ENCODE results near the gene ILDR1.

The ILDR1 gene

GRCh38 chr3:122011396-122011795, 10.7 kb downstream of the ILDR1 start:
- Histone ChIP-seq H3K36me3 (ENCODE audit: control insufficient read depth, insufficient read depth, low read length) (no peaks in the 10 kb centered on the region), H3K9ac (ENCODE audit: low read length) (no peak overlapping the region), H3K27me3 (ENCODE audit: control insufficient read depth, insufficient read depth, low read length) (no peaks in the 10 kb centered on the region), H3K4me1 (ENCODE audit: control insufficient read depth, insufficient read depth, low read length) (no peaks in the 10 kb centered on the region), H3K27ac (ENCODE audit: low read depth, low read length) (no peak overlapping the region), H3K4me3 (ENCODE audit: low read length) (no peak overlapping the region)

DNA sequence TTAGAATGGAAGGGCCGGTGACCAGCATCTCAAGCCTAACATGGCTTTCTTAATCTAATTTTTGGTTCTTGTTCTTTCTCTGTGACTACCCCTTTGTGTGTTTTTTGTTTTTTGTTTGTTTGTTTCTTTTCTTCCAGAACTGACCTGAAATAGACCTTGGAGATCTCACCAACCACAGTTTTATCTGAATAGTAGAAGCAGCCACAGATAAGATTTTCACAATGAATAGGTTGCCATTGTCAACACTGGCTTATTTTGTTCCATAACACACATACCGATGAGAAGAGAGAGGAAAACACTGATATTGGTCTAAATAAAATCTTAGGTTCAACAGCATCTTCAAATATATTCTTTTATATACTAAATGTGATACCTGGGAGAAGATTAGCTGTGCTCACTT, 11.5 kb downstream of the ILDR1 start:
- Histone ChIP-seq H3K4me3 (ENCODE audit: low read length) (no peak overlapping the region), H3K27ac (ENCODE audit: low read depth, low read length) (no peak overlapping the region), H3K27me3 (ENCODE audit: control insufficient read depth, insufficient read depth, low read length) (no peaks in the 10 kb centered on the region), H3K9ac (ENCODE audit: low read length) (no peak overlapping the region), H3K36me3 (ENCODE audit: control insufficient read depth, insufficient read depth, low read length) (no peaks in the 10 kb centered on the region), H3K4me1 (ENCODE audit: control insufficient read depth, insufficient read depth, low read length) (no peaks in the 10 kb centered on the region)

- H3K4me1 ChIP-seq (ENCODE audit: control insufficient read depth, insufficient read depth, low read length), result no peaks in the 10 kb centered on the region
Observed at GRCh38 chr3:122008166-122008565, 13.9 kb downstream of the ILDR1 start.

DNA sequence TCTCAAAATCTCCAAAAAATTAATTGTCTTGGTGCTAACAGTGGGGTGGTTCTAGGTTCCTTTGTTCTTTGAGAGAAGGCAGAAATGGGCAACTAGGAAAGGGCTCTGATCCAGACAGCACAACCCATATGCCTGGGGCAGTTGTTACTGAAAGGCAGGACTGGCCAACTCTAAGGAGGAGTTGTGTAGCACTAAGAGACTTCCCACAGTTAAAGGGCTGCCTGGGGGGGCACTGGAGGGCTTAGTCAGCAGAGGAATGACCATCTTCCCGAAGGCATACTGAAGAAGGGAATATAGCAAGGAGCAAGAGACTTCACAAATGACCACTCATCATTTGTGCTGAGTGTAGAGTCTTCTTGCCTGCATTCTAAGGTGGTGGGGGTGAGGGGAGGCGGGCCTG, 15.8 kb downstream of the ILDR1 start:
- Histone ChIP-seq H3K4me3 (ENCODE audit: low read length) (no peak overlapping the region), H3K4me1 (ENCODE audit: control insufficient read depth, insufficient read depth, low read length) (no peaks in the 10 kb centered on the region), H3K27ac (ENCODE audit: low read depth, low read length) (no peak overlapping the region), H3K27me3 (ENCODE audit: control insufficient read depth, insufficient read depth, low read length) (no peaks in the 10 kb centered on the region), H3K36me3 (ENCODE audit: control insufficient read depth, insufficient read depth, low read length) (no peaks in the 10 kb centered on the region), H3K9ac (ENCODE audit: low read length) (no peak overlapping the region)

More at GRCh38 chr3:122008166-122008565, 13.9 kb downstream of the ILDR1 start:
- Histone ChIP-seq H3K36me3 (ENCODE audit: control insufficient read depth, insufficient read depth, low read length) (no peaks in the 10 kb centered on the region), H3K4me3 (ENCODE audit: low read length) (no peak overlapping the region), H3K27ac (ENCODE audit: low read depth, low read length) (no peak overlapping the region), H3K9ac (ENCODE audit: low read length) (no peak overlapping the region), H3K27me3 (ENCODE audit: control insufficient read depth, insufficient read depth, low read length) (no peaks in the 10 kb centered on the region)

DNA sequence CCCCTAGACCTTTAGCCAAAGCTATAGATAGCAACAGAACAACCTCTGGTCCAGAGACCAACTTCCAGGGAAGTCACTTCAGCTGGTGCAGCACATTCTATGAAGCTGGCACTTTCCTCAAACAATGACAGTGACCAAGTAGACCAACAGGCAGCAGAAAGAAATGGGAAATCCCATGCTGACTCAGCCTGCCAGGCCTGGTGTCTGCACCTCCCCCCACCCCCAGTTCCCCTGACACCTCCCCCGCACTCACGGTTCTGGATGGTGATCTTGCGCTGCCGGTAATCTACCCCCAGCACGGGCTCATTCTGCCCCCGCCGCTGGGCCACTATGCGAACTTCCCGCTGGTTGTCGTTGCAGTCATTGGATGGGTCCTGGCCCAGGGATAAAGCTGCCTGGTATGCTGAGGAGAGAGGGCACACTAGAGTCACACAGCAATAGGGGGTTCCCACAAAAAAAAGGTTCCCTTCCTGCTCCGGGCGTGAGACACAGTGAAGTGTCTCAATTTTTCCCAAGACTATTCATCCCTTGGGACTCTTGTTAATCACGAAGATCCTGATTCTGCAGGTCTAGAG, 17.0 kb downstream of the ILDR1 start:
- no peak overlapping the region for H3K27ac ChIP-seq (ENCODE audit: low read depth, low read length)
- no peak overlapping the region for H3K4me3 ChIP-seq (ENCODE audit: low read length)
- no peaks in the 10 kb centered on the region for H3K4me1 ChIP-seq (ENCODE audit: control insufficient read depth, insufficient read depth, low read length)
- no peak overlapping the region for H3K9ac ChIP-seq (ENCODE audit: low read length)
- H3K36me3 ChIP-seq (ENCODE audit: control insufficient read depth, insufficient read depth, low read length), result no peaks in the 10 kb centered on the region
- H3K27me3 ChIP-seq (ENCODE audit: control insufficient read depth, insufficient read depth, low read length), result no peaks in the 10 kb centered on the region

- Histone ChIP-seq H3K9ac (ENCODE audit: low read length) (no peak overlapping the region), H3K36me3 (ENCODE audit: control insufficient read depth, insufficient read depth, low read length) (no peaks in the 10 kb centered on the region), H3K27ac (ENCODE audit: low read depth, low read length) (no peak overlapping the region), H3K4me3 (ENCODE audit: low read length) (no peak overlapping the region), H3K27me3 (ENCODE audit: control insufficient read depth, insufficient read depth, low read length) (no peaks in the 10 kb centered on the region), H3K4me1 (ENCODE audit: control insufficient read depth, insufficient read depth, low read length) (no peaks in the 10 kb centered on the region)
Observed at GRCh38 chr3:122004107-122004506, 17.9 kb downstream of the ILDR1 start.

DNA sequence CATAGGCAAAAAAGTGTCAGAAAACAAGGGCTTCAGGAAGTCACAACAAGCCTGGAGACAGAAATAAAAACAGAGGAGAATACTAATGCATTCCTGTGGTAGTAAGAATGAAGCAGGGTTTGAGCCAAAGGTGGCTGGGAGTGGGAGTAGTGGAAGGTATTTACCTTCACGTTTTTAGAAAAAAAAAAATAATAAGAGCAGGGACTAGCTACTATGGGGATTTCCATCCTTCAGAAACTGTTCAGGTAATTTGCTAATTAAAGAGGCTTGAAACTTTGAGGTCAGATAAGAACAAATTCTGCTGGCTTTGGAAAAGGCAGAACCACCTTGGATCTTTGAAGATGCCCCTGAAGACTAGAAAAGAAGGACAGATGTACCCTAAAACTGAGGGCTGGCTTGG, 18.4 kb downstream of the ILDR1 start:
- no peak overlapping the region for H3K4me3 ChIP-seq (ENCODE audit: low read length)

GRCh38 chr3:122003112-122003511, 18.9 kb downstream of the ILDR1 start:
- H3K9ac ChIP-seq (ENCODE audit: low read length), result no peak overlapping the region
- H3K27ac ChIP-seq (ENCODE audit: low read depth, low read length), result no peak overlapping the region
- H3K27me3 ChIP-seq (ENCODE audit: control insufficient read depth, insufficient read depth, low read length), result no peaks in the 10 kb centered on the region
- no peak overlapping the region for H3K4me3 ChIP-seq (ENCODE audit: low read length)
- no peaks in the 10 kb centered on the region for H3K36me3 ChIP-seq (ENCODE audit: control insufficient read depth, insufficient read depth, low read length)
- H3K4me1 ChIP-seq (ENCODE audit: control insufficient read depth, insufficient read depth, low read length), result no peaks in the 10 kb centered on the region

More for the DNA sequence above, 18.4 kb downstream of the ILDR1 start:
- no peak overlapping the region for H3K9ac ChIP-seq (ENCODE audit: low read length)
- H3K4me1 ChIP-seq (ENCODE audit: control insufficient read depth, insufficient read depth, low read length), result no peaks in the 10 kb centered on the region
- H3K27me3 ChIP-seq (ENCODE audit: control insufficient read depth, insufficient read depth, low read length), result no peaks in the 10 kb centered on the region
- no peaks in the 10 kb centered on the region for H3K36me3 ChIP-seq (ENCODE audit: control insufficient read depth, insufficient read depth, low read length)
- H3K27ac ChIP-seq (ENCODE audit: low read depth, low read length), result no peak overlapping the region

- Histone ChIP-seq H3K9ac (ENCODE audit: low read length) (no peak overlapping the region), H3K36me3 (ENCODE audit: control insufficient read depth, insufficient read depth, low read length) (no peaks in the 10 kb centered on the region), H3K4me1 (ENCODE audit: control insufficient read depth, insufficient read depth, low read length) (no peaks in the 10 kb centered on the region), H3K4me3 (ENCODE audit: low read length) (no peak overlapping the region), H3K27ac (ENCODE audit: low read depth, low read length) (no peak overlapping the region), H3K27me3 (ENCODE audit: control insufficient read depth, insufficient read depth, low read length) (no peaks in the 10 kb centered on the region)
Observed at GRCh38 chr3:122002611-122003010, 19.4 kb downstream of the ILDR1 start.

- Histone ChIP-seq H3K4me3 (ENCODE audit: low read length) (no peak overlapping the region), H3K4me1 (ENCODE audit: control insufficient read depth, insufficient read depth, low read length) (no peaks in the 10 kb centered on the region), H3K36me3 (ENCODE audit: control insufficient read depth, insufficient read depth, low read length) (no peaks in the 10 kb centered on the region), H3K9ac (ENCODE audit: low read length) (no peak overlapping the region), H3K27ac (ENCODE audit: low read depth, low read length) (no peak overlapping the region), H3K27me3 (ENCODE audit: control insufficient read depth, insufficient read depth, low read length) (no peaks in the 10 kb centered on the region)
Observed at GRCh38 chr3:122001892-122002291, 20.2 kb downstream of the ILDR1 start.

DNA sequence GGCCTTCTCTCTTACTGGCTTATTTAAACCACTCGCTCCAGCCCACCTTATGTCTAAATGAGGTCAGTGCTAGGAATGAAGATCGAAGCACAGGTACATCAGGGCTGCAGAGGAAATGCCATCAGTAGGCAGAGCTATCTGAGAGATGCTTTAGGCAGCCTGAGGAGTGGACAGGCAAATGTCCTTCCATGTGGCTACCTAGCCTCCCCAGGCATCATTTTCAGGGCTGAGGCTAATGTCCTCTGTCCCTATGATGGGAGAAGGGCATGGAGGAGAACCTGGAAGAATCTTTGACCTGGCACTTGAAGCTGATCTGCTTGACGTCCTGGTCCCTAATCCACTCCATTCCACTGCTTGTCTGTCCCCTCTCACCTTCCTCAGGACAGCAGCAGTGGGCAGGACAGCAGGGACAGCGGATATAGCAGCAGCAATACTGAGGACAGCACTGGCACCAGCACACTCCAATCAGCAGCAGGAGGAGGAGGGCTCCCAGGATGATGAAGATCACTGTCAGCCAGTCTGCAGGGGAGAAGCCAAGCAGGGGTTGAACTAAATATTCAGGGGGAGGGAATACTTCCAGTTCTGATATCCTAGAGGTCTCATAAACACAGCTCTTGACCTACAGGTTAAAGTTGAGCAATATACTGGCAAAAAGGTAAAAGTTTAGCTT, 21.0 kb downstream of the ILDR1 start:
- Histone ChIP-seq H3K9ac (ENCODE audit: low read length) (no peak overlapping the region), H3K27me3 (ENCODE audit: control insufficient read depth, insufficient read depth, low read length) (no peaks in the 10 kb centered on the region), H3K4me1 (ENCODE audit: control insufficient read depth, insufficient read depth, low read length) (no peaks in the 10 kb centered on the region), H3K27ac (ENCODE audit: low read depth, low read length) (no peak overlapping the region), H3K36me3 (ENCODE audit: control insufficient read depth, insufficient read depth, low read length) (no peaks in the 10 kb centered on the region), H3K4me3 (ENCODE audit: low read length) (no peak overlapping the region)

DNA sequence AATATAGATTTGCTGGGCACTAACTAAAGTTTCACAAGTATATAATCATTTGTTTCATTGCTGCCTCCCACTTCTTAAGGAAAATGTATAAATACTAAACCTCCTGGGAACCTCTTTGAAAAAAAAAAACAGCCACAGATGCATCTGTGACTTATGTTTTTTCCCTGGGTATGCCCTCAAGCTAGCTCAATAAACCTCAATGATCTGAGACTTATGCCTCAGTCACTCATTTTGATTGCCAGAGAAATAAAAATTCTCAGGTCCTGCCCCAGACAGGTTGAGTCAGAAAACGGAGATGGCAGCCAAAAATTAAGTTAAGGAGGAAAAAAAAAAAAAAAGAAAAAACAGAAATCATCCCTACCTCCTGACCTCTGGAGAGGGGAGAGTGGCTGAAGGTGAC, 22.1 kb downstream of the ILDR1 start:
- Histone ChIP-seq H3K9ac (ENCODE audit: low read length) (no peak overlapping the region), H3K27ac (ENCODE audit: low read depth, low read length) (no peak overlapping the region), H3K4me1 (ENCODE audit: control insufficient read depth, insufficient read depth, low read length) (no peaks in the 10 kb centered on the region), H3K27me3 (ENCODE audit: control insufficient read depth, insufficient read depth, low read length) (no peaks in the 10 kb centered on the region), H3K4me3 (ENCODE audit: low read length) (no peak overlapping the region), H3K36me3 (ENCODE audit: control insufficient read depth, insufficient read depth, low read length) (no peaks in the 10 kb centered on the region)

Data from rectal smooth muscle tissue (tissue), 1 donor.